ENCODE measurements around the gene POLR3K.

The POLR3K gene

GRCh38 chr16:83060-83603 is 29.7 kb upstream of the POLR3K start:
- DNase-seq (ENCODE audit: low read depth, low spot score) = no peak
- H3K4me3 ChIP-seq (ENCODE audit: low read length) = no peak overlapping the region

GRCh38 chr16:79151-80054 is 26.0 kb upstream of the POLR3K start:
- no peak for DNase-seq (ENCODE audit: low read depth, low spot score)
- peak overlapping the region; percentile 59 for H3K4me3 ChIP-seq (ENCODE audit: low read length)

- DNase-seq (ENCODE audit: low read depth, low spot score) = no peak
These were observed 25.2 kb upstream of the POLR3K start for GRCh38 chr16:78444-79150.

GRCh38 chr16:77807-78443 is 24.5 kb upstream of the POLR3K start, which contains the start of gene MPG:
Gene MPG (plus strand): TSS chr16:78225. CDS start chr16:78310, 85 bp downstream.
- DNase-seq (ENCODE audit: low read depth, low spot score) = peak; percentile 58

More at GRCh38 chr16:78444-79150, 25.2 kb upstream of the POLR3K start:
- H3K4me3 ChIP-seq (ENCODE audit: low read length) = peak overlapping the region; percentile 59

GRCh38 chr16:77273-77806 is 23.9 kb upstream of the POLR3K start:
- no peak for DNase-seq (ENCODE audit: low read depth, low spot score)
- peak overlapping the region; percentile 59 for H3K4me3 ChIP-seq (ENCODE audit: low read length)

More at GRCh38 chr16:77807-78443, 24.5 kb upstream of the POLR3K start, which contains the start of gene MPG:
- peak within 1 kb of the TSS; percentile 59 for H3K4me3 ChIP-seq (ENCODE audit: low read length)

- H3K4me3 ChIP-seq (ENCODE audit: low read length) = peak overlapping the region; percentile 59
These were observed 23.3 kb upstream of the POLR3K start for GRCh38 chr16:76535-77272.

GRCh38 chr16:75580-76501 is 22.4 kb upstream of the POLR3K start:
- no peak overlapping the region for H3K4me3 ChIP-seq (ENCODE audit: low read length)
- DNase-seq (ENCODE audit: low read depth, low spot score) = peak; percentile 69

More at GRCh38 chr16:76535-77272, 23.3 kb upstream of the POLR3K start:
- no peak for DNase-seq (ENCODE audit: low read depth, low spot score)

- no peak overlapping the region for H3K4me3 ChIP-seq (ENCODE audit: low read length)
- no peak for DNase-seq (ENCODE audit: low read depth, low spot score)
These were observed 21.4 kb upstream of the POLR3K start for GRCh38 chr16:74747-75334.

GRCh38 chr16:74051-74746 is 20.8 kb upstream of the POLR3K start:
- no peak overlapping the region for H3K4me3 ChIP-seq (ENCODE audit: low read length)
- no peak for DNase-seq (ENCODE audit: low read depth, low spot score)

- no peak within 1 kb of the TSS for H3K4me3 ChIP-seq (ENCODE audit: low read length)
- DNase-seq (ENCODE audit: low read depth, low spot score) = no peak
These were observed 19.4 kb upstream of the POLR3K start, which contains the start of gene RHBDF1 for GRCh38 chr16:72561-73548. Gene RHBDF1 (minus strand): TSS chr16:72631. CDS start chr16:65015, 7,616 bp downstream.

- H3K4me3 ChIP-seq (ENCODE audit: low read length) = no peak overlapping the region
- no peak for DNase-seq (ENCODE audit: low read depth, low spot score)
These were observed 18.4 kb upstream of the POLR3K start for GRCh38 chr16:71540-72401.

GRCh38 chr16:71210-71539 is 17.8 kb upstream of the POLR3K start:
- no peak overlapping the region for H3K4me3 ChIP-seq (ENCODE audit: low read length)

GRCh38 chr16:69181-69580 is 15.8 kb upstream of the POLR3K start:
- DNase-seq (ENCODE audit: low read depth, low spot score) = no peak
- no peak overlapping the region for H3K4me3 ChIP-seq (ENCODE audit: low read length)

More at GRCh38 chr16:71210-71539, 17.8 kb upstream of the POLR3K start:
- no peak for DNase-seq (ENCODE audit: low read depth, low spot score)
